Measurements from ENCODE around the gene GSK3A.

DNA sequence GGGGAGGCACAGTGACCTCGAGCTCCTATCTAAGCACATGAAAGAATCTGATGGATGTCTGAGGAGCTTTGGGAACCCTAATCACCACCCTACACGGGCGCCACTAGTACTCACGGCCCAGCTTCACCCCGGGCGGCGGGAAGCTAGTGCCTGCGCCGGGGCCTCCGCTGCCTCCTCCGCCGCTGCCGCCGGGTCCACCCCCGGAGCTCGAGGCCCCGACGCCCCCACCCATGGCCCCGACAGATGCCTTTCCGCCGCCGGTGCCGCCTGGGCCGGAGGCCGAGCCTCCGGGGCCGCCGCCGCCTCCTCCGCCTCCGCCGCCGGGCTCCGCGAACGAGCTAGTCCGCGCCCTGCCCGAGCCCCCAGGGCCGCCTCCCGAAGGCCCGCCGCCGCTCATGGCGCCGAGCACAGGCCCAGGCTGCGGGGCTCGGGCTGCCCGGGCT, 312 bp downstream of the GSK3A start:
- TF ChIP-seq, protein P1, sequence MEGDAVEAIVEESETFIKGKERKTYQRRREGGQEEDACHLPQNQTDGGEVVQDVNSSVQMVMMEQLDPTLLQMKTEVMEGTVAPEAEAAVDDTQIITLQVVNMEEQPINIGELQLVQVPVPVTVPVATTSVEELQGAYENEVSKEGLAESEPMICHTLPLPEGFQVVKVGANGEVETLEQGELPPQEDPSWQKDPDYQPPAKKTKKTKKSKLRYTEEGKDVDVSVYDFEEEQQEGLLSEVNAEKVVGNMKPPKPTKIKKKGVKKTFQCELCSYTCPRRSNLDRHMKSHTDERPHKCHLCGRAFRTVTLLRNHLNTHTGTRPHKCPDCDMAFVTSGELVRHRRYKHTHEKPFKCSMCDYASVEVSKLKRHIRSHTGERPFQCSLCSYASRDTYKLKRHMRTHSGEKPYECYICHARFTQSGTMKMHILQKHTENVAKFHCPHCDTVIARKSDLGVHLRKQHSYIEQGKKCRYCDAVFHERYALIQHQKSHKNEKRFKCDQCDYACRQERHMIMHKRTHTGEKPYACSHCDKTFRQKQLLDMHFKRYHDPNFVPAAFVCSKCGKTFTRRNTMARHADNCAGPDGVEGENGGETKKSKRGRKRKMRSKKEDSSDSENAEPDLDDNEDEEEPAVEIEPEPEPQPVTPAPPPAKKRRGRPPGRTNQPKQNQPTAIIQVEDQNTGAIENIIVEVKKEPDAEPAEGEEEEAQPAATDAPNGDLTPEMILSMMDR (conservative IDR thresholded peaks at IDR 0.05; ENCODE audit: low read depth, low read length), result no peak
- no peak for TF ChIP-seq EZH2phosphoT487 (IDR thresholded peaks at IDR 0.05; ENCODE audit: borderline replicate concordance, low read length)
